ENCODE data around the gene IL10.

DNA sequence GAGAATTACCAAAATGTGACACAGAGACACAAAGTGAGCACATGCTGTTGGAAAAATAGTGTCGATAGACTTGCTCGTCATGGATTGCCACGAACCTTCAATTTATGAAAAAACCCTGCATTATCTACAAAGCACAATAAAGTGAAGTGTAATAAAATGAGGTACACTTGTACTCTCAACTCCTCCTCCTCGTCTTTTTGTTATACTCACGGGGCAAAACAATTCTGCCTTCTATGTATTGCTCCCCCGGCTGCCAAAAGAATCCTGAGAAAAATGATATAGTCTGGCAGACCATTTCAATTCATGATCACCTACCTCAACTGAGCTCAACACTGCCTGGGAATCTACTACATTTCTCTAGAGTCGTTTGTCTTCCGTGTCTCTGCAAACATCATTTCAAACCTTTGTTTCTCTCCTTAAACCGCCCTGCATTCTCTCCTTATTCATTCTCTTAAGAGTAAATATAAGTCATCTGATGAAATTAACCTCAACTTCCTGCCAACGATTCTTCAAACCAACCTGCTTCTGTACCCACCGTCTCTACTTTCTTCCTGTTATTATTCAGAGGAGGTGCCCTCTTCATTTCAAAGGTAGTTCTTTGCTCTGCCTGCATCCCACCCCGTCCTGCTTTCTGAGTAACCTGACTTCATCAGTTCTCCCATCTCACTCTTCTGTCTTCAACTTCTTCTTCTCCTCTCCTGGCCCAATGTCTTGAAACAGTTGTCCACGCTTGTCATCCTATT lies 14.6 kb downstream of the IL10 start:
- TF ChIP-seq EZH2 (IDR thresholded peaks at IDR 0.05) (no peak), POLR2AphosphoS5 (IDR thresholded peaks at IDR 0.05; ENCODE audit: borderline replicate concordance, low read depth, low read length) (no peak)
